MV-4-11 (cell line): ENCODE measurements around the gene ITIH1.
"Not testable (repeated sequence)": the region's sequence is repeated elsewhere in the genome, so short reads cannot be mapped to it uniquely, and the experiment has no call there.

Source experiments
- DNase-seq: peaks from one replicate; lab custom pipeline; 2025; lab: John Stamatoyannopoulos, UW

ITIH1 gene

GRCh38 chr3:52774066-52774713 is 3.2 kb upstream of the ITIH1 start:
- no peak for DNase-seq

DNA sequence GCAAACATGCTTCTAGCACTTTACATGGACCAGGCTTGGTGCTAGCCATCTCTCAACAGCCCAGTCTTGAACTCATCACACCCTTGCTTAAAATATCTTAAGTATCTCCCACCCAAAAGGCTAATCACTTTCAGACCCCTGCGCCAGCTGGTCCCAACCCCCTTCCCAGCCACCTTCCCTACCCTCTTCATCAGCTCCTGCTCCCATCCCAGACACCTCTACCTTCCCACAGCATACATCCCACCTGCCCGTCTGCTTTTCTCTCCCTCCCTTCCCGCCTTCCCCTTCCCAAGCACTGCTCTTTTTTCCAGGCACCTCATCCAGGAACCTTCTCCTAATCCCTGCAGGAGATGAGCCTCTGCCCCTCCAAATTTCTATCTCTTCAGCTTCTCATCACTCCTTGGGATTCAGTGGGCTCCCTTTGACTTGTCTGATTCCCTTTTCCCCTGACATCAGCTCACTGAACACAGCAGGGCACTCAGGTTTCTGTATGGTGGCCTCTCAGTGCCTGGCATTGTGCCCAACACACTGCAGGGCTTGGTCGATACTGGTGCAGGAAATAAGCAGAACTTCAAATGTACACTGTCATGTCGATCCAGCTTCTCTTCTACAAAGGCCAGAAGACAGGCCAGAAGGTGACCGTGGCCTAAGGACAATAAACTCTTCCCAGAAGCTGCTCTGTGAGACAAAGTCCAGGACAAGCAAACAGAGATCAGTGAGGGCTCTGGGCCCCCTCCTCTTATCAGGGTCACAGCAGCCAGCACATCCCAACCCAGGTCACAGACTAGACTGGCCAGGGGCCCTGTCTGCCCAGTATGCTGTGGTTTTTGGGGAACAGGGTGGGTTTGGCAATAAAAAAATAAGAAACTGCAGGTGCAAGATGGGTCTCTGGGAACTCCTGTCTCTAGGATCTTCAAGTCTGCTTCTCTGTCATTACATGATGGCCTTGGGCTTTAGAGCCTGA is 2.2 kb upstream of the ITIH1 start:
- peak; percentile 8 for DNase-seq

DNA sequence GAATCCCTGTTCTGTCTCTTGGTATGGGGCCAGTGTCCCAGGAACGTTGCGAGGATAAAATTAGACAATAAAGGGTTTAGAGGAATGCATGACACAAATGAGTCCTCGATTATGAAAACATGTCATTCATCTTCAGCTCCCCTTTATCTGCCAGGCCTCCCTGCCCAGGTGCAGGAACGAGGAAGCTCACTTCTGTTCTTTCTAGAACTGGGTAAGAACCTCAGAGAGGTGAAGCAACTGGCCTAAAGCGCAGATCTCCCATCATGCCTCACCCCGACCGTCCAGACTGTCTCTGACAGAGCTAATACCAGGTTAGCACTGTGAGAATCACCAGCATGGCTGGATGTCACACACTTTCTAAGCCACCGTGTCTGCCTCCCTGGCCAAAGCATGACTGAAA is 1.5 kb upstream of the ITIH1 start:
- DNase-seq, result peak; percentile 15

DNA sequence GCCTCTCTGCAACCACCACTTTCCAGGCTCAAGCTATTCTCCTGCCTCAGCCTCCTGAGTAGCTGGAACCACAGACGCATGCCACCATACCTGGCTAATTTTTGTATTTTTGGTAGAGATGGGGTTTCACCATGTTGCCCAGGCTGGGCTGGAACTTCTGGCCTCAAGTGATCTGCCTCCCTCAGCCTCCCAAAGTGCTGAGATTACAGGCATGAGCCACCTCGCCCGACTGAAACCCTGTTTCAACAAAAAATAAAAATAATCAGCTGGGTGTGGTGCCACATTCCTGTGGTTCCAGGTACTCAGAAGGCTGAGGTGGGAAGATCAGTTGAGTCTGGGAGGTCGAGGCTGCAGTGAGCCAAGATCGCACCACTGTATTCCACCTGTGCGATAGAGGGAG is 913 bp upstream of the ITIH1 start:
- DNase-seq, result not testable (repeated sequence)

DNA sequence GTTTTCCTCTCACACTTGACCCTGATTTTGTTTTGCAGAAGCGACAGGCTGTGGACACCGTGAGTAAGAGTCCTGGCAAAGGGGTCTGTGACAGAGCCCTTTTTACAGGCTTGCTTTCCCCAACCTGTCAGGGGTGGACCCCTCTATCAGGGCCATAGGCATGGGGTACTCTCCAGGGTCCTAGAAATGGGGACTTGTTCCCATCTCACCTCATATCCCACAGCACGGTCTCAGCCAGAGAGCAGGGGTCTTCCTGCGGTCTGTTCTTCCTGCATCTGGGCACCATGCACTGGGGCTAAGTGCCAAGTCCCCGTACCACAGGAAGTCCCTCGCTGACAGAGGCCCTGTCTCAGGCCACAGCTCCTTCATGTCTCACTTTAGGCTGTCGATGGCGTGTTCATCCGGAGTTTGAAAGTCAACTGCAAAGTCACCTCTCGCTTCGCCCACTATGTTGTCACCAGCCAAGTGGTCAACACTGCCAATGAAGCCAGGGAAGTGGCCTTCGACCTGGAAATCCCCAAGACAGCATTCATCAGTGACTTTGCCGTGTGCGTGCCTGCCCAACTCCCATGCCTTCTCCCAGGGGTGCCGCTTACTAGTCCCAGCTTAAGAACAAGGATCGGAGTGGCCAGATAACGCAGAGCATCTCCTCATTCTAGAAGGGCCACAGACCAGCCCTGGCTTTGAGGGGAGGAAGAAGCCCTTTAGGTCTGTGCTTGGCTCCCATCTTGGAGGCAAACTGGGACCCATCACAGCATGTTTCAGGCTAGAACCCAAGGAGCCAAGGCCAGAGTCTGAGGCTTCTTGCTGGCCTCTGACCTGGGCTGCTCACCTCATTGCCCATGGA is 783 bp downstream of the ITIH1 start:
- no peak for DNase-seq

GRCh38 chr3:52779011-52779836 is 1.8 kb downstream of the ITIH1 start:
- peak; percentile 82 for DNase-seq

DNA sequence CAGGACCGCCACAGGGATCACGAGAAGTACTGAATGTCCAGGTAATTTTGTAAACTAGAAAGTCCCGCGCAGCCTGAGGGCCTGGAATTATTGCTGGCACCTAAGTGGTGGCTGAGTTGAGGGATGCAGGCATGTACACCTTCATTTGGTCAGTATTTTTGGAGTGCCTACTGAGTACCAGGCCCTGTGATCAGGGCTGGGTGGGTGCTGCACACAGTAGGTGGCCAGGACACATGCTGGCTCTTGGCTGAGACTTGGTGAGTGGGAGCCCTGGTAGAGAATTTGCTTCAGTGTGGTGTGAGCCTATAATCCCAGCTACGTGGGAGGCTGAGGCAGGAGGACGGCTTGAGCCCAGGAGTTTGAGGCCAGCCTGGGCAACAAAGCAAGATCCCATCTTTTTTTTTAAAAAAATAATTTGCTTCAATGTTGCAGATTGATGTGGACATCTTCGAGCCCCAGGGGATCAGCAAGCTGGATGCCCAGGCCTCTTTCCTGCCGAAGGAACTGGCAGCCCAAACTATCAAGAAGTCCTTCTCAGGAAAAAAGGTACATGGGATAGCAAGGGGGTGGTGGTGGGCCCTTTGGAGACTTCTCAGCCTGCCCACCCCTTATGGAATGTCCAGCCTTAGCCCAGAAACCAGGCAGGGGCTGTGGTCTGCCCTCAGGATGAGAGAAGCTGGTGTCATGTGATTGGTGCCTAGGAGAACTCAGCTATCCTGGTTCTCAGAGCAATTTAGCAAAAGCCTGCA is 2.6 kb downstream of the ITIH1 start:
- no peak for DNase-seq

DNA sequence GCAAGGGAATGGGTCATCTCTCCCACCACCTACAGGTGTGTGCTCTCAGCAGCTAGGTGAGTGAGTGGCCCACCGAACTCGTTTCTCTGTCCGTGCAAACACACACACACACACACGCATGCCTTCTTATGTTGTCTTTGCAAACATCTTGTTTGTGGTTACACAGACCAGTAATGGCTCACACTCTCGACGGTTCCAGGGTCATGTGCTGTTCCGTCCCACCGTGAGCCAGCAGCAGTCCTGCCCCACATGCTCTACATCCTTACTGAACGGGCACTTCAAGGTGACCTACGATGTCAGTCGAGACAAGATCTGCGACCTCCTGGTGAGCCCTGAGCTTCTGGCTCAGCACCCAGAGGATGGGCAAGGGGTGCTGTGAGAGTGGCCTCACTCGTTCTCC is 4.3 kb downstream of the ITIH1 start:
- no peak for DNase-seq

- DNase-seq, result no peak
Observed at GRCh38 chr3:52782412-52783210, 5.2 kb downstream of the ITIH1 start.

DNA sequence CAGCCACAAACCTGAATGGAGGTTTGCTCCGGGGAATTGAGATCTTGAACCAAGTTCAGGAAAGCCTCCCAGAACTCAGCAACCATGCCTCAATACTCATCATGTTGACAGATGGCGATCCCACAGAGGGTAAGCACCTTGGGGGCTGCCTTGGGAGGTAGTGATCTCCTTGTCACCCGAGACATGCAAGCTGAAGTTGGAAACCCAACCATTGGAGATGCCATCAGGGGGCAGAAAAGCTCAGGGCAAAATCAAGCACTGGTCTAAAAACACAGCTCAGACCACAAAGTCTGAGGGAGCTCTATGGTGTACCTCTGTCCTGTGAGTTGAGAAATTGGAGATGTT is 5.8 kb downstream of the ITIH1 start:
- no peak for DNase-seq

GRCh38 chr3:52784021-52784621 is 6.7 kb downstream of the ITIH1 start:
- DNase-seq, result no peak

GRCh38 chr3:52784931-52785590 is 7.7 kb downstream of the ITIH1 start:
- no peak for DNase-seq

DNA sequence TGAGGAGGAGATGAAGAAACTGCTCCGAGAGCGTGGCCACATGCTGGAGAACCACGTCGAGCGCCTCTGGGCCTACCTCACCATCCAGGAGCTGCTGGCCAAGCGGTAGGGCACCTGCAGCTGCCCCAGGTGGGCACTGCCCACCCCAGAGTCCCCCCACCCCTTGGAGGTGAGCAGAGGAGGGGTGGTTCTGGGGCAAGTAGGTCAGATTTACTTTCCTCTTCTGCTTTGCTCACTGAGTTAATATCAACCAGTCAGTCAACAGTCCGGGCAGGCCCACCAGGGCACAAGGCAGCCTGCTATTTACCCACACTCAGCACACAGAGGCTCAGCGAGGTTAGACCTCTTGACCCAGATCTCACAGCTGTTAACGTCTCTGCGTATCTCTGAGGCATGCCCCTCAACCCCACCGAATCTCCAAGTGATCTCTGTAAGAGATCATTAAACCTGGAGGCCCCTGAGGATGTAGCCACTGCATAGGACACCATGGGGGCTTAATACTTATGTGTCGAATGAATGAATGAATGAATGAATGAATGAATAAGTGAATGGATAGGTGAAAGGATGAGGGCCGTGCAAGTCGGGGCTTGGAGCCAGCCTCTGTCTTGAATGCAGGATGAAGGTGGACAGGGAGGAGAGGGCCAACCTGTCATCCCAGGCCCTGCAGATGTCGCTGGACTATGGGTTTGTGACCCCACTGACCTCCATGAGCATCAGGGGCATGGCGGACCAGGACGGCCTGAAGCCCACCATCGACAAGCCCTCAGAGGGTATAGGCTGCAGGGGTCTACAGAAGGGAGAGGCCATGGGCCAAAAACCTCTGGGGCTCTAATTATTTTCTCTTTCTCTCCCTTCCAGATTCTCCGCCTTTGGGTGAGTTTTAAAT is 9.2 kb downstream of the ITIH1 start:
- DNase-seq, result no peak

- DNase-seq, result no peak
Observed at GRCh38 chr3:52787246-52787645, 9.8 kb downstream of the ITIH1 start.

GRCh38 chr3:52787672-52788625 is 10.6 kb downstream of the ITIH1 start:
- DNase-seq, result no peak

GRCh38 chr3:52788890-52789745 is 11.7 kb downstream of the ITIH1 start:
- no peak for DNase-seq
